Fibroblast of peridontal ligament (primary cell): ENCODE results near the gene MYL12B.
"Not testable (repeated sequence)": the region's sequence is repeated elsewhere in the genome, so short reads cannot be mapped to it uniquely, and the experiment has no call there.

ENCODE experiments used
- DNase-seq: peaks from one replicate; pipeline ENCODE4 v3.0.0-alpha.2; 2010; ENCODE audit errors: extremely low read depth

The MYL12B gene

GRCh38 chr18:3297025-3297984, 35.4 kb downstream of the MYL12B start:
- DNase-seq, result peak; percentile 69

DNA sequence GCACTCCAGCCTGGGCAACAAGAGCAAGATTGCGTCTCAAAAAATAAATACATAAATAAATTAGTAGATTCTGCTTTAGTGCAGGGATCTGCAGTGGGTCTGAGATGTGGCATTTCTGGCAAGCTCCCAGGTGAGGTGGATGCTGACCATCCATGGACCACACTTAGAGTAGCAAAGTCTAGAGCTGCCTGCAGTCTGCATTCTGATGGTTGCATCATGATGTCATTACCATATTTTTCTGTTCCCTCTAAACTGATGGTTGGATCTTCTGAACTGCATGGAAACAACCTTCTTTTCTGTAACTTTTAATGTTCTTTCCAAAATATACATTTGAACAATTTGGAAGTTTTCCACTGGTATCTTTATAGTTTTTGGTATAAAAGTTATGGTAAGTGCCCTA, 42.9 kb downstream of the MYL12B start:
- DNase-seq, result no peak

GRCh38 chr18:3305354-3305762, 43.4 kb downstream of the MYL12B start:
- peak; percentile 98 for DNase-seq

GRCh38 chr18:3305933-3306332, 44.0 kb downstream of the MYL12B start:
- no peak for DNase-seq

DNA sequence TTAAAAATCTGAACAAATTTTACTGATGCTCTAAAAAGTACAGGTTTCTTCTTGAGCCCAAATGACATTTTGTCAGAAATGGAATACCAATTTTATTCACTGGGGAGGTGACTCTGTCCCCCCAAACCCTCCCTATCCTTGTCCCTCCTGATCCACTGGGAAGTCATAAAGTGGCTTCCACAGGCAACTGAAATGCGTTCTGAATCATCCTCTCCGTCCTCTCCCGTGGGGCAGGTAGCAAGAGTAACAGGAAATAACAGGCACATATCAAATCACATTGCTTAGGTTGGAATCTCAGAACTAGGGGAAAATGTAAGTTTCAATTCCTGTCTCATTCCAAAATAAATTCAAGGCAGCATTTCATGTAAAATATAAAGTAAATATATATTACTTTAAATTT, 44.5 kb downstream of the MYL12B start:
- DNase-seq, result no peak

DNA sequence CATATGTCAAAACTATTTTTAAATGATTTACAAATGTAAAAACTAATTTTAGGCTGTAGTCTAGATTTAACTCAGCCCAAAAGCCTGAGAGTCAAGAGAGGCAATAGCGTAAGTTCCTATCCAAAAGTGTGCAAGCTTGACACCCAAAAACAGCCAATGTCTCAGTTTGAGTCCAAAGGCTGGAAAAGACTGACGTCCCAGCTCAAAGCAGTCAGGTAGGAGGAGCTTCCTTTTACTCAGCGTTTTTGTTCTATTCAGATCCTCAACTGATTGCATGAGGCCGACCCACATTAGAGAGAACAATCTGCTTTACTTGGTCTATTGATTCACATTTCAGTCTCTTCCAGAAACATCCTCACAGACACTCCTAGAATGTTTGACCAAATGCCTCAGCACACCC, 51.8 kb downstream of the MYL12B start:
- DNase-seq, result no peak

DNA sequence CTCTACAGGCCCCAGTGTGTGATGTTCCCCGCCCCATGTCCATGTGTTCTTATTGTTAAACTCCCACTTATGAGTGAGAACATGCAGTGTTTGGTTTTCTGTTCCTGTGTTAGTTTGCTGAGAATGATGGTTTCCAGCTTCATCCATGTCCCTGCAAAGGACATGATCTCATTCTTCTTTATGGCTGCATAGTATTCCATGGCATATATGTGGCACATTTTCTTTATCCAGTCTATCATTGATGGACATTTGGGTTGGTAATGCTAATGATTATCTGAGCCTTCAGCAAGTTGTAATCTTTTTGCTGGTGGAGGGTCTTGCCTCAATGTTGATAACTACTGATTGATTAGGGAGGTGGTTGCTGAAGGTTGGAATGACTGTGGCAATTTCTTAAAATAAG, 53.4 kb downstream of the MYL12B start:
- not testable (repeated sequence) for DNase-seq

DNA sequence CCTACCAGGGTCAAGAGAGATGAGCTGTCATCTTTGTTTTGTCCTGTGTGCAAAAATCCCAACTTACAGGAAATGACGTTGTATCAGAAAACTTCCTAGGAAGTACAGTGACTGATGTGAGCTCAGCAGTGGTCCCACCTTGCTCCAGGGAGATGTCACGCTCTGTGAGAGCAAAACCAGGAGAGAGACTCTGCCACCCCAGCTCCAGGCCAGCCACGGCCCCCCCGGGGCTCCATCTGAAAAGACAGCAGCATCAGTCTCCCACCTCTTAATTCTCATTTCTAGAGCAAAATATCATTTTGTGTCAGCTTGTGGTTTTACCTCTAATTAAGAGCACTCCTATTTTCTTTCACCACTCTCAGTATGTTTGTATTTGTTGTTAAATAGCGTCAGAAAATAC, 57.5 kb downstream of the MYL12B start:
- DNase-seq, result no peak

DNA sequence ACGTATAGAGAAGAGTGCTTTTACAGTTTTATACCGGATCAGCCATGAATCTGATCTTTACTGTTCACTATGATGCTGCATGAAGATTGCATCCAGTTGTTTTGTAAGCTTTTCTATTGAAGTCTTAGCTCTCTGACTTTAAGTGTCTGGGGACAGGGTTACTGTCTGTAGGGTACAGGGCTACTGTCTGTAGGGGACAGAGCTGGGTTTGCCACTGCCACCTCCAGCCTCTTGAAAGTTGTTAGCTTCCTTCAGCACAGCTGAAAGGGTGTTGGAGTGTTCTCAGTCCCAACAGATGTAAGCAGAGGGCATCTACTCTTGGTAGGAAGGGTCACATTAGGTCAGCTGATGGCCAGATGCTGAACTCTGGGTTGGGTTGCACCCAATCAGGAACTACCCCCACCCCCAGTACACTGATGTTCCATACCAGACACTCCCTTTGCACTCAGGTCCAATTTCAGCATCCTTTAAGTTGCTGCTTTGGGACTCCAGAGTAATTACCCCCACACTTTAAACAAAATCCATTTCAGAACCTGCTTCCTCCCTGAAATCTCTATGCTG, 58.0 kb downstream of the MYL12B start:
- DNase-seq, result no peak

DNA sequence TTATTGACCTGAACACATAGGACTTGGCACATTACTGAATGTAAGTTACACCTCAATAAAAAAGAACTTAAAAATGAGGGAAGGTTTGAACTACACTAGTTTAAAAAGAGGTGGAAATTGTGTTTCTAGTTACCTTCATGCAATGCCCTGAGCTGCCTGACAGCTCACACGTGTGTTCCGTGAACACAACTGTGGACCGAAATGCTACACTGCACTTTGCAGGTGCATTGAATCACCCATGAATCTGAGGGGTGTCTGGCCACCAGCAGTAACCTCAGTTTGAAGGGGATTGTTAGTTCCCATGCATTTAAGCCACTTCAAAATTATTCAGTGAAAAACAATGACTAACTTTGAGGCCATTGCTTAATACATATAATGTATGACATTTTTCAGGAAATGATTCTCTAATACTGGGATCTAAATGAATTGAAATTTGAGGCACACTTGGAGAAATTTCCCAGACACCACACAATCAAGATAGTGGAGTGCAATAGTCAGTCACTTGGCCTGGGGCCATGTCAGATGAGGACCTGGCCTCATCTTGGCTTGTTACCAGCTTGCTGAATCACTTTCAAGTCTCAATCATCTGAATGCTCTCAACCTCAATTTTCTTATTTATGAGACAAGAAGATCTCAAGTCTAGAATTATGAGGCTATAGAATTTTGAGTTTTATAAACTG, 59.3 kb downstream of the MYL12B start:
- DNase-seq, result peak; percentile 80

- DNase-seq, result peak; percentile 11
Measured at GRCh38 chr18:3323900-3324299, 62.0 kb downstream of the MYL12B start.
